Right atrium auricular region (tissue), 2 donors: ENCODE data around the gene MYO5C. TPM values are rescaled to one million over a fixed set of nuclear protein-coding genes. Genes with fewer than 3 reads are reported as not detected.

Experiments used
- DNase-seq: peaks from one replicate; pipeline ENCODE4 v3.0.0-alpha.2; 2019; ENCODE audit warnings: low spot score
- H3K27ac ChIP-seq, 2 donors: fragments of 200-600 bp; sonication (generic); 1 replicate in 1 of 2; 2 replicates in 1 of 2; pipeline ENCODE4 v1.5.1; 2016 to 2019
- H3K27me3 ChIP-seq, 2 donors: fragments of 200-600 bp; sonication (generic); one replicate each; pipeline versions ENCODE4 v1.5.1 to v1.6.0; 2017 to 2019
- H3K36me3 ChIP-seq: fragments of 200-600 bp; sonication (generic); one replicate; pipeline ENCODE4 v1.5.1; 2016
- H3K4me1 ChIP-seq, 2 donors: fragments of 200-600 bp; sonication (generic); one replicate each; pipeline versions ENCODE4 v1.5.1 to v1.6.0; 2017 to 2019
- H3K4me3 ChIP-seq, 2 donors: fragments of 200-600 bp; sonication (generic); 1 replicate in 1 of 2; 2 replicates in 1 of 2; pipeline ENCODE4 v1.5.1; 2017 to 2019; ENCODE audit warnings: mild to moderate bottlenecking in 1 of 2, moderate library complexity in 1 of 2
- H3K9me3 ChIP-seq, 2 donors: fragments of 200-600 bp; sonication (generic); one replicate each; pipeline ENCODE4 v1.5.1; 2019
- CTCF ChIP-seq, 2 donors: fragments of 200-600 bp; sonication (generic); IDR thresholded peaks; one replicate each; pipeline ENCODE4 v1.5.1; 2019; ENCODE audit warnings: antibody characterized with exemption in 2 of 2
- total RNA-seq, 2 donors: library from RNA; depleted of rRNA; stranded (reverse); fragments of >200 nt; gene quantifications; one replicate each; pipeline ENCODE4 v1.1.0, GENCODE V29; 2016

The MYO5C gene
- total RNA-seq, 2 donors from 2014 or later: 2.0 to 5.3 TPM

GRCh38 chr15:52155878-52156277 is 139.7 kb downstream of the MYO5C start:
- H3K36me3 ChIP-seq: peaks cover 25% of the 10 kb centered on the region
- no peaks in the 10 kb centered on the region for H3K27me3 ChIP-seq
- H3K9me3 ChIP-seq: no peaks in the 10 kb centered on the region
- H3K4me1 ChIP-seq: peaks cover 0 to 4% of the 10 kb centered on the region in 2 donors
- H3K4me3 ChIP-seq: no peak overlapping the region
- DNase-seq: no peak
- TF ChIP-seq CTCF (IDR thresholded peaks at IDR 0.05): no peak
- H3K27ac ChIP-seq: no peak overlapping the region

- Histone ChIP-seq H3K4me3 (no peak overlapping the region), H3K27me3 (no peaks in the 10 kb centered on the region), H3K4me1 (peaks cover 0 to 4% of the 10 kb centered on the region in 2 donors), H3K36me3 (peaks cover 32% of the 10 kb centered on the region), H3K27ac (no peak overlapping the region), H3K9me3 (no peaks in the 10 kb centered on the region)
- no peak for TF ChIP-seq CTCF (IDR thresholded peaks at IDR 0.05)
- peak; percentile 34 for DNase-seq
Measured at GRCh38 chr15:52154896-52155865, 140.4 kb downstream of the MYO5C start.

DNA sequence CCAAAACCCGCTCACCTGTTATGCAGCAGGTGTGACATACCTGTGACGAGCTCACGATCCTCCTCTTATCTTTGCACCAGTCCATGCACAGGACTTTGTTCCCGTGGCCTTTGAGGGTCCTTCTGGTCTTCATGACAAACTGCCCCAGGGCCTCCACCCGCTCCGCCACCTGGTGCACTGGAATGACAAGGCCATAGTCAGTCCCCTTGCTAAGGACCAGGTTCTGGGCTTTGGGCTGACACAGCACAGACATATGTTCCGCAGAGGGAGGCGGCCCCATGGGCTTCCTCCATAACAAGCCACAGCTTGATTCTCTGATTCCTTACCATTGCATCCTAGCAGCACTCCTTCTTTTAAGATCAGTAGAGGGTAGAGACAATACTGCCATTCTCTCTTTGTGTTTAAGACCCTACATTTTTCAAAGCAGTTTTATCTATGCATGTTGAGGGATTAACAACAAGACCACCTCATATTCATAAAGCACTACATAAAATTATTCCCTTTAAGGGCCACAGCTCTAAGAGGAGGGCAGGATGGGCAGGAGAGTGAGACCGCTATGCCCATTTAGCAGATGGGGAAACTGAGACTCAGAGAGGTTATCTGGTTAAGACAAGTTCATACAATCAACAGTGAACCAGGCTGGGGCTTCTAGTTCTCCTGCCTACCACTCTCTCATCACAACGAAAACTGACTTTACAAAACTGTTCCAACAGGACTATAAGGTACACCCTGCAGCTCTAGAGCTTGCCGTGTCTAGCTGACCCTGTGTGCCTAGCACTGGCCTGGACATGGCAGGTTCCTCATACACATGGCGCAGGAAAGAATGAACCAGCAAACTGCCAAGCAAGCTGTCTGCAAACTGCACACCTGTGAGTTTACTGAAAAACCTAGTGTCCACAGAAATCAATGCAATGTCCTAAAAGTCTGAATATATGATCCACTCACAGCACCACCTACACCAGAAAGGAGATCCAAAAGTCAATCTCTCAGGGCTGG is 141.4 kb downstream of the MYO5C start:
- peaks cover 36% of the 10 kb centered on the region for H3K36me3 ChIP-seq
- H3K4me3 ChIP-seq: no peak overlapping the region
- no peaks in the 10 kb centered on the region for H3K27me3 ChIP-seq
- no peak for TF ChIP-seq CTCF (IDR thresholded peaks at IDR 0.05)
- H3K4me1 ChIP-seq: peaks cover 0 to 4% of the 10 kb centered on the region in 2 donors
- H3K9me3 ChIP-seq: no peaks in the 10 kb centered on the region
- peak; percentile 40 for DNase-seq
- no peak overlapping the region for H3K27ac ChIP-seq

GRCh38 chr15:52151353-52151752 is 144.3 kb downstream of the MYO5C start:
- H3K27ac ChIP-seq: no peak overlapping the region
- no peaks in the 10 kb centered on the region for H3K9me3 ChIP-seq
- H3K27me3 ChIP-seq: no peaks in the 10 kb centered on the region
- TF ChIP-seq CTCF (IDR thresholded peaks at IDR 0.05): no peak
- no peak overlapping the region for H3K4me3 ChIP-seq
- peaks cover 55% of the 10 kb centered on the region for H3K36me3 ChIP-seq
- no peak for DNase-seq
- peaks cover 0 to 4% of the 10 kb centered on the region in 2 donors for H3K4me1 ChIP-seq

GRCh38 chr15:52150871-52151270 is 144.7 kb downstream of the MYO5C start:
- no peak for TF ChIP-seq CTCF (IDR thresholded peaks at IDR 0.05)
- DNase-seq: peak; percentile 2
- Histone ChIP-seq H3K27ac (no peak overlapping the region), H3K4me3 (no peak overlapping the region), H3K4me1 (peaks cover 0 to 4% of the 10 kb centered on the region in 2 donors), H3K36me3 (peaks cover 58% of the 10 kb centered on the region), H3K27me3 (no peaks in the 10 kb centered on the region), H3K9me3 (no peaks in the 10 kb centered on the region)
